GM18861 (cell line): Measurements from ENCODE around the gene SMR3A.
A peak's percentile ranks its signal among the peaks of the same experiment; 100 is the strongest.

Experiments
- ATAC-seq: cut with Tn5 transposase; IDR thresholded peaks from one replicate; pipeline ENCODE4 v1.9.1; 2021; ENCODE audit not compliant: unreplicated experiment

Gene SMR3A

DNA sequence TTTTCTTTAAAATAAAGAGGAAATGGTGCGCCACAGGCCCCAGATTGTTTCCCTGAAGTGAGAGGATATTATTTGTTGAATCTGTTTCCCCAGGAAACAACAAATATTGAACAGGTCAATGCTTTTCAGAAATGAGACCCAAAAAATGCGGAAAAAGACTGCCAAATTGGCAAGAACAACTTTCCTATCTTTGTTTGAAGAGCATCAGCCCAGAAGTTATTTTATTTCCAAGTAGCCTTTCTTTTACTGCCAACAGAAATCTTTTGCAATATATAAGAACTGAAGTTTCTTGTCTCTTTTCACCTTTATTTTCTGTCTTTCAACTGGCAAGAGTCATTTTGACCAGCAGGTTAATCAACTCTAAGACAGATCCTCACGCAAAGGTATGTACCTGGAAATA lies at the start of gene SMR3A:
Gene SMR3A (plus strand): TSS at position 301 of the 400 bp plus-strand sequence. CDS start 1,356 bp downstream, outside the sequence.
- no peak for ATAC-seq

DNA sequence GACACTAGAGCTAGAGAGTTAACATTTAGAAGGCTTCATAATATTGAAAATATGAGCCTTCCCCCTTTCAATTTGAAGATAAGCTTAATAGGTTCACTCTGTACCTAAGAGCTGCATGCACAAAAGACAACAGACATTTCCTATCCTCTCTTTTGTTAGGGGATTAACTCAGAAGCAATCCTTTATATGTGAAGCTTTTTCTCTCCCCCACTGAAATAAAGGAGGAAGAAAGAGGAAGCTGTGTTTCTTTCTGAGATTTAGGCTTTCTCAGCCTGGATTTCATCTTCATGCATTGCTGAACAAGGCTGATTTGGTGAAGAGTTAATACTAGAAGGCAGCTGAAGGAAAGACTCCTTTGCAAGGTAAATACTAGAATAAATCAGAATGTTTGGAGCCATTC lies 46.8 kb upstream of the SMR3A start:
- ATAC-seq = no peak

DNA sequence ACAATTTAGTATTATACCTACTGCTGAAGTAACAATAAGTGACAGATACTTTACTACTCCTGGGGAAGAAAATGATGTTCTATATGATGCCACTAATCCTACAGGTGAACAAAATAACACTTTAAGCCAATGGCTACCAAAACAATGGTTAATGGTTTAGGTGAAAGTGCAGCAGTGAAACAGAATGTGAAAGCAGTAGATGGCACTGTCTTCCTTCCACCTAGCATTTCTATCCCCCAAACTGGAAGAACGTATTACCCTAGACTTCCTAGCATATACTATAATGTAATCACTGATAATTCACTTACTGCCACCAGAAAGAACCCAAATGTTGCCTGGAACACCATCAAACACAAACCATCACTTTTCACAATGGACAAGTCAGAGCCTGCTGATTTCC lies 44.6 kb upstream of the SMR3A start:
- ATAC-seq = peak; percentile 91

DNA sequence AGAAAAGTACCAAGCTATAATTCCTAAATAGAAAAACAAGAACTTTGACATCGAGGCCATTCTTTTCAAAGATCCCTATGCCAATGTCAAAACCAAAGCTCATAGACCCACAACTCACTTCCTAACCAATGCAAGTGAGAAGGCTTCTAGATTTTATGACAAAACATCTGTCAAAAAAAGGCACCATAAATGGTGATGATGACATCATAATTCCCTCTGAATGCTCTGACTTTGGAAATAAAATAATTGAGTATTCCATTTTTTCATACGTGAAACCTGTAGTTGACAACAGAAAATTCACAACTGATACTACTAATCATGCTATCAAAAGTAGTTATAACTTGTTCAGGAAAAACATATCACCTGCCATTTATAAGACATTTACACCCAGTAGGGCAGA lies 34.5 kb upstream of the SMR3A start:
- ATAC-seq = no peak

DNA sequence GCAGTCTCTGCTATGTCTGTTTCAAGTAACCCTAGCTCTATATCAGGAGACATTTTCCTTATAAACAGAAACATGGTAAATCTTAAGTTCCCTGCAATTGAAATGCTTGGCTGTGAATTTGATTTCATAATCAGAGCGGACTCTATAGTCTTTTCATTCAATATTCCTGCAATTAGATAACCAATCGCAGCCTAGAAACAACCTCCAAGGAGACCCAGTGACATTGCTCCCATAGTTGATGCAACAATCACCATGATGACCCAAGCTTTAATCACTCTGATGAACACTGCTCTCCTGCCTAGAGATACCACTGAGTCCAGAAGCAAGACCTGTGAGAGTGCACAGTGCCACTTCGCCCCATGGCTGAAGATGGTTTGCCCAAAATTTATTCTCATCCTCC lies 25.9 kb upstream of the SMR3A start, which contains the start of gene CABS1:
Gene CABS1 (plus strand): TSS at position 301 of the 400 bp plus-strand sequence. CDS start 59 bp downstream, at position 360.
- ATAC-seq = no peak

DNA sequence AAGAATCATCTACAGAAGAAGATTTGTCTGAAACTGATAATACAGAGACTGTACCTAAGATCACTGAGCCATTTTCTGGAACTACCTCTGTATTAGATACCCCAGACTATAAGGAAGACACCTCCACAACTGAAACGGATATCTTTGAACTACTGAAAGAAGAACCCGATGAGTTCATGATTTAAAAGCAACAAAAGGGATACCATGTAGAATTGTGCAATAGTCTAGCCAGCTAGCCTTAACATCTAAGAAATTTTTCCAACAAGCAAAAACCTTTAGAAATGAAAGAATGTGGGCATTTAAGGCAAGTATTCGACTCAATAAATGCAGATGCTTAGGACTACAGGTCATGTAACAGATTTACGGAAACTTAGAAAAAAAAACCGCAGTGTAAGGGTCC lies 24.5 kb upstream of the SMR3A start:
- no peak for ATAC-seq

DNA sequence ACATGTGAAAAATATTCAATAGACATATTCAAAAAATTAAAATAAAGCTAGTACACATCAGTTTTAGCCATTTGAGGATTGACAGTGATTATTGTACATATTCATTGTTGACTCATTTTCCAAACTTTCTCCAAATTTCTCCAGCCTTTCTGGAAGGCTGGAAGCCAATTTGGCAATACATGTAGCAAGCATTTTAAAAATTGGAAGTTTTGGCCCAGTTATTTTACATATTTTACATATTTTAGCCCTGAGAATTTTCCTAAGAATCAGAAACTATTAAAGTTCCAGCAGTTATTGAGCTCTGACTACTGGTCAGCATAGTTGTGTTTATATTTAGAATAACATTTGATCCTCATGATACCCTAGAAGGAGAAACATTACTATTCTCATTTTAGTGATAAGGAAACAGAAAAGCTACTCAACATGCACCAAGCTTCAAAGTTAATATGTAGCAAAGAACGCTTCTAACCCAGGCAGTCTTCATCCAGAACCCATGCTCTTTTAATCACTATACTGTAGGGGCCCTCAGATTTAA lies 22.6 kb upstream of the SMR3A start:
- no peak for ATAC-seq

DNA sequence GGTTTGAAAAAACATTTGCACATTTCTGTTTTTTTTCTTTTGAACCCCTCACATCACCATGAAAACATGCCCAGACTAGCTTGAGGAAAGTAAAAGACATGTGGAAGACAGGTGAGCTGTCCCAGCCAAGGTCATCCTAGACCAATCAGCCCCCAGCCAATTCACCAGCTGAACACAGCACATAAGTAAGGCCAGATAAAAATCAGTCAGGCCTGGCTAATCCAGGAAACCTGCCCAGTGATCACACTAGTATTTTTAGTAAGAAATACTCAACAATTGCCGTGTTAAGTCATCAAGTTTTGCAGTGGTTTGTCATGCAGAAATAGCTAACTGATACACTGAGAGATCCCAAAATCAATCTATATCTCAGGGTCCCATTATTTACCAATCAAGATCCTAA lies 4.4 kb upstream of the SMR3A start:
- ATAC-seq = no peak

DNA sequence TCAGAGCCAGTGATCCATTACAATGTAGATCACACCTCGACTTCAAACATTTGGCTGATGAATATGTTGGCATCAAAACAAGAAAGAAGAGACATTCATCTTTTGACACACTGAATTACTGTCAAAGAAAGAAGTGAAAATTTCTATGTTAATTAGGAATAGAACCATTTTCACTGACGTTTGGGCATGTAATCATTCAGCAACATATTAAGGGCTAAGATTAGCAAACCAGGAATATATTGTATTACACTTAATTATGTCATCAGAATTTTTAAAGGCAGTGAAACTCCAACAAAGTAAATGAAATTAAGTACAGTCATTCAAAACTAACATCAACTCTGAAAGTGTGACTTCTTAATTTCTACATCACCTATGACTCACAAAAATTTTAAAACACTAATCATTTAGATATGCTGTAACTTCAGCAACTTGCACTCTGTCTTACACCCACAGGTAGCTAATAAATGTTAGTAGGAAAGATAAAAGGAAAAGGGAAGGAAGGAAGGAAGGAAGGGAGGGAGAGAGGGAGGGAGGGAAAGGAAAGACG lies 1.4 kb upstream of the SMR3A start:
- ATAC-seq = no peak

DNA sequence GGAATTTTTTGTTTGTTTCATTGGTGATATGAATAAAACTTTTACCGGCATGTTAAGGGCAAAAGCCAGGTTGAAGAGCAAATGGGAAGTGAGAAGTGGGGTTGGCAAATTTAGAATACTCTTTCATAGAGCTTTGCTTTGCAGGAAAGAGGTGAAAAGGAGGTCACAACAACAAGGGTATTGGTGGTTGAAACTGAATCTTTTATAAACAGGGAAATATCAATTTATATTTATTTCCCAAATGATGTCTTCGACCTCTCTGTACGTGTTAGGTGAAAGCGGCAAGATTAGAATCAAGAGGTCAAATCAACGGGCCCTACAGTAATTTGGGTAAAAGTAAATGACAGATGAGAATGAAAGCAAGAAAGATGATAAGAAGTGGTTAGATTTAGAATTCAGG lies 3.4 kb downstream of the SMR3A start:
- ATAC-seq = no peak

DNA sequence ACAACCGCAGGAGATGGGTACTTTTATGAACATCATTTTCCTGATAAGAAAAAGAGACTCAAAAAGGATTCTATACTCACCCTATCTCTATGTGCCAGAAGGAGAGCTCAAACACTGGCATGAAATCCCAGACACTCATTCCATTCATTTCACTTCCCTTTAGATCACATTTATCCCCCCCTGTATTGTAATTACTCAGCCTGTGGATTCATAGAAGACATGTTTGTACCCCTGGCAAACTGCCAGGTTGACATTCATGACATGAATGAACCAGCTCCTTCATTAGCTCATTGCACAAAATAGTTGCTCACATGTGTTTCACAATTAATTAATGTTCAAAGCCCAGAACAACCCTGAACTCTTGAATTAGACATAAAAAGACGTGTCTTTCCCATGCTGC lies 4.9 kb downstream of the SMR3A start:
- ATAC-seq = no peak

DNA sequence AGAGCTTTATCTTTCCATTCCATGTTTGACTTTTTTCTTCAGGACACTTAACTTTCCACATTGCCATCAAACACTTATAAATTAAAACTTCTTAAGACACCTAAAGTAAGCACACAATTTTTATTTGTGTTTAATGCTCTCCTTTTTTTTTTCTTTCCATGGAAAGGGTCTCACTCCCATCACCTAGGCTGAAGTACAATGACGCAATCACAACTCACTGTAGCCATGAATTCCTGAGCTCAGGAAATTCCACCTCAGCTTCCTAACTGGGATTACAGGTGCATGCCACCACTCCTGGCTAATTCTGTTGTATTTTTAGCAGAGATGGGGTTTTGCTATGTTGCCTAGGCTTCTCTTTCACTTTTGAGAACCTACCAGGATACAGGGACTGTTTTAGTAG lies 7.3 kb downstream of the SMR3A start:
- ATAC-seq = no peak

DNA sequence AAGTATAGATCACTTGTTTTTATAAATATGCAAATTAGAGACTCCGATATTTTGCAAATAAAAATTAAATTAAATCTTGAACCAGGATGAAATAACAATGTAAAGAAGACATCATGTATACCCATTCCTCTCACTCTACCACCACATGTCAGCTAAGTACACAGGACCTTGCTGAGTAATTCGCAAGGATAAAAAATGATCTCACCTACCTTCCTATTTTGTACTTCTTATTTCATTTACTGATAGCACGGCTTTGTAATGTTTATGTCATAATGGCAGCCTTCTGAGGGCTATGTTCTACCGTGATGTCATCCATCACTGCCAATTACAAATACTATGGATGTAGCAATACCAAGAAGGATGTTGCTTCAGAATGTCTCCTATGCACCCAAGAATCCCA lies 11.4 kb downstream of the SMR3A start:
- ATAC-seq = no peak

DNA sequence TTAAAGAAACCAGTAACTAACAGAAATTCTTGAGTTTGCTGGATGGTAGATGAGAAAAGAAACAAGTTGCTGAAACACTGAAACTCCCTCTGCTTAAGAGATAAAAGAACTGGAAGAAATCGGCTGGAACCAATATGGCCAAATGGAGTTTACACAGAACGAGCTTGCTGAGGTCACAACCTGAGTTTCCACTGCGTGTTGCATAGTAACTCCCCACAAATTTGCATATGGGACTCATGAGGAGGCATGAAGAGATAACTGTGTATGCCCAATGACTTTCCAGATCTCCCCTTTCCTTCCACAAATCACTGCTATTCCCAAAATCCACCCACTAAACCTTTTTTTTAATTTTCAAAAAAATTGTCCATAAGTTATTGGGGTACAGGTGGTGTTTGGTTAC lies 12.2 kb downstream of the SMR3A start:
- ATAC-seq = no peak

DNA sequence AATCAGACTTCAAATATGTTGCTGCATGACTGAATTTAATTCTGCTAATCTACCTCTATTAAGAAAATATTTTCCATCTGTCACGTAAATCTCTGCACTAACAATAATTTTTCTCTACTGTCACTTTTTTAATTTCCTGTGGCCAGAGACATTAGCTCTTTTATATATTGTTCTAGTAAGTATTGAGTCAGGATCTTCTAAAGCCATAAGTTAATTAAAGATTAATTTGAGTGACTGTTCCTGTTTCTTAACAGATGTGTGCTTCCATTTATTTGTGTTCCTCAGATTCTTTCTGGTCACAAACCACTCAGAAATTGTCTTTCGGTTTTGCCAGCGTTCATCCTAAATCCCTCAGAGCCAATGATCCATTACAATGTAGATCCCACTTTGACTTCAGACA lies 20.0 kb downstream of the SMR3A start:
- no peak for ATAC-seq

DNA sequence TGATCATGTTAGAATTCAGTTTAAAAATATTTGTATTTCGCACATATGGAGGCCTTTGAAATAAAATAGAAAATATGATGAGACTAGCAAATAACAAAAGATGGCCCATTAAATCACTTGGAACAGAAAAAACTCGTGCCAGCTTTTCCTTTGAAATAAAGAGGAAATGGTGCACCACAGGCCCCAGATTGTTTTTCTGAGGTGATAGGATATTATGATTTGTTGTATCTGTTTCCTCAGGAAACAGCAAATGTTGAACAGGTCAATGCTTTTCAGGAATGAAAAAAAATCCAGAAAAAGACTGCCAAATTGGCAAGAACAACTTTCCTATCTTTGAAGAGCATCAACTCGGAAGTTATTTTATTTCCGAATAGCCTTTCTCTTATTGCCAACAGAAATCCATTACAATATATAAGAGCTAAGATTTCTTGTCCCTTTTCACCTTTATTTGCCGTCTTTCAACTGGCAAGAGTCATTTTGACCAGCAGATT lies 22.2 kb downstream of the SMR3A start, which contains the start of gene SMR3B:
Gene SMR3B (plus strand): TSS at position 441 of the 491 bp plus-strand sequence. CDS start 1,380 bp downstream, outside the sequence.
- no peak for ATAC-seq

DNA sequence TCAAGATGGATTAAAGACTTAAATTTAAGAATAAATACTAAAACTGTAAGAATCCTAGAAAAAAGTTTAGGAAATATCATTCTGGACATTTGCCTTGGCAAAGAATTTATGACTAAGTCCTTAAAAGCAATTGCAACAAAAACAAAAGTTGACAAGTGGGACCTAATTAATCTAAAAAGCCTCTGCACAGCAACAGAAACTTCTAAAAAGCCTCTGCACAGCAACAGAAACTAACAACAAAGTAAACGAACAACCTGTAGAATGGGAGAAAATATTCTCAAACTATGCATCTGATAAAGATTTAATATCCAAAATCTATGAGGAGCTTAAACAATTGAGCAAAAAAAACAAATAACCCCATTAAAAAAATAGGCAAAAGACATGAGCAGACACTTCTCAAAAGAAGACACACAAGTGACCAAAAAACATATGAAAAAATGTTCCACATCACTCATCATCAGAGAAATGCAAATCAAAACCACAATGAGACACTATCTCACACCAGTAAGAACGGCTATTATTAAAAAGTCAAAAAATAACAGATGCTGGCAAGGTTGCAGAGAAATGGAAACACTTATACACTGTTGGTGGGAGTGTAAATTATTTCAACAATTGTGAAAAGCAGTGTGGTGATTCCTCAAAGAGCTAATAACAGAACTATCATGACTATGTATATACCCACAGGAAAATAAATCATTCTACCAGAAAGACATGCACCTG lies 31.7 kb downstream of the SMR3A start:
- ATAC-seq = peak; percentile 49

DNA sequence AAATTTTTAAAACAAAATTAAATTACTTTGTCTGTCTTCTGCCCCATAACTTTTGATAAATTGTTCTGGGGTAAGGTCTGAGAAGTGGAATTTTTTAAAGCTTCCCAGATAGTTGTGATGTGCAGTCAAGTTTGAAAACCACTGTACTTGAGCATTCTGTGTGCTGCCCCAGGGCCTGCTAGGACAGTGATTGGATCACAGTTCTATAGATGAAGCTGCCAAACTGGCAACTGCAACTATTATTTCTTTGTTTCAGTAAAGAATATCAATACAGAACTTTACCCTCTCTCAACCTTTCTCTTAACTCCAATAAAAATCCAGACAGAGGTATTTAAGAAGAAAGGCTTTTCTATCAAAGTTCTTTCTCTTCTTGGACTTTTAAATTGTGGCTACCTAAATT lies 37.0 kb downstream of the SMR3A start, which contains the start of gene OPRPN:
Gene OPRPN (plus strand): TSS at position 361 of the 400 bp plus-strand sequence. CDS start 1,346 bp downstream, outside the sequence.
- no peak for ATAC-seq

DNA sequence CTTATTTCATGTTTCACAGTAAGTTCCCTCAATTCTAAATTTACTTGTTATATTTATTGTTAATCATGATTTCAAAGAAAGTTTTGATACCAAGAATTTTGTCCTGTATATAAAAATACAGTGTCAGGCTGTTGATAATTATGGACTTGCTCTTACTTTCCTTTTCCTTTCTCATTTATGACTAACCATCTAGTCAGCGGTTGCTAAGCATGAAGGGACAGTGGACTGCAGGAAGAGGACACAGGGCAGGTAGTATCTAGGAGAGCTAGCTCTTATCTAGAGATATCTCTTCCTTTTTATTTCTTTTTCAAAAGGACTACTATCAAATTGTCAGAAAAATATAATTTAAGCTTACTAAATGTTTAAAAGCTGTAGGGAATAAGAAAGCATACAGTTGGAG lies 38.8 kb downstream of the SMR3A start:
- ATAC-seq = peak; percentile 67

DNA sequence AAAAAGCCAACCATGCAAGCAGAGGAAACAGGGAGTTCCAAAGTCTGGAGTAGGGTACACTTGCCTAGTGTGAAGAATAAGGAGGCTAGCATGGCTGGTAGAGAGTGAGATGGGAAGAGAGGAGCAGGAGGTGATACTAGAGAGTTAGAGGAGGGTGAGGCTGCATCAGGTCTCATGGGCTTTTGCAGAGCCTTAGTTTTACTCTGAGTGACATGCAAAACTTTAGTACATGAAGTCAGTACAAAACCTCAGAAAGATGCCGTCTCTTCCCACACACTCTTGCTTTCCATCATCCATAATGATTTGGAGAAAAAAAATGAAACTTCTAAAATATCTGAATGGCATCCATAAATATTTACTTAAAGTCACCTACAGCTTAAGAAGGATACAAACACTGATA lies 42.2 kb downstream of the SMR3A start:
- peak; percentile 24 for ATAC-seq

DNA sequence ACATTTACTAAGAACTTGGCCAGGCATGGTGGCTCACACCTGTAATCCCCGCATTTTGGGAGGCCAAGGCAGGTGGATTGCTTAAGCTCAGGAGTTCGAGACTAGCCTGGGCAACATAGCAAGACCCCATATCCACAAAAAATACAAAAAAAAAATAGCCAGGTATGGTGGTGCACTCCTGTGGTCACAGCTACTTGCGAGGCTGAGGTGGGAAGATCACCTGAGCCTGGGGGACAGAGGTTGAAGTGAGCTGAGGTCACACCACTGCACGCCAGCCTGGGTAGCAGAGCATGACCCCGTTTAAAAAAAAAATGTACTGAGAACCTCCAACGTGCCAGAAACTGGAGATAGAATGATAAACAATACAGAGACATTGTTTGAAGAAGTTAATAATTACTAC lies 45.2 kb downstream of the SMR3A start:
- peak; percentile 81 for ATAC-seq
